ENCODE results near the gene PTS. TPM values are rescaled to one million over a fixed set of nuclear protein-coding genes. Genes with fewer than 3 reads are reported as not detected.

PTS gene
- polyA plus RNA-seq, 3 donors, result 11.8 to 25.0 (median 14.0) TPM

- Mint-ChIP-seq H3K27ac (no peak overlapping the region), H3K4me1 (peaks cover 2% of the 10 kb centered on the region), H3K27me3 (ENCODE audit: low read depth in 3 of 3) (peaks cover 0 to 5% (median 1%) of the 10 kb centered on the region in 3 donors), H3K9me3 (peaks cover 2 to 16% (median 9%) of the 10 kb centered on the region in 7 donors), H3K36me3 (peaks cover 6 to 8% of the 10 kb centered on the region in 2 donors), H3K4me3 (no peak overlapping the region)
- H3K9me3 ChIP-seq (replicated peaks in 1 of 2; ENCODE audit: control insufficient read depth in 1 of 2, insufficient read depth in 1 of 2, low read length in 2 of 2), result no peaks in the 10 kb centered on the region
- no peaks in the 10 kb centered on the region for H3K27me3 ChIP-seq (ENCODE audit: control insufficient read depth in 2 of 2, insufficient read depth in 2 of 2, low read length in 2 of 2)
- H3K79me2 ChIP-seq (ENCODE audit: insufficient read depth, low read length), result no peaks in the 10 kb centered on the region
- H3K36me3 ChIP-seq (replicated peaks in 1 of 2; ENCODE audit: control insufficient read depth in 1 of 2, insufficient read depth in 2 of 2, low read length in 2 of 2), result no peaks in the 10 kb centered on the region
- H3K9ac ChIP-seq (ENCODE audit: insufficient read depth, low read length, poor library complexity, severe bottlenecking), result no peak overlapping the region
- H3K4me1 ChIP-seq (ENCODE audit: control insufficient read depth in 1 of 2, insufficient read depth in 2 of 2, low read length in 2 of 2), result no peaks in the 10 kb centered on the region
- H3K4me2 ChIP-seq (replicated peaks; ENCODE audit: extremely low read depth, low read length, poor library complexity, severe bottlenecking), result no peak overlapping the region
- no peak overlapping the region for H3K27ac ChIP-seq (ENCODE audit: low read depth in 1 of 2, low read length in 2 of 2)
- intact Hi-C loops (cut with micrococcal nuclease), result no loop called here
- WGBS (ENCODE audit: insufficient coverage), result 100% methylated on average over 1 of the region's 2 CpGs
- no peak for TF ChIP-seq CTCF (IDR thresholded peaks at IDR 0.05)
- peak in 2 of 3 donors; percentile 3 to 17 for DNase-seq
- no peak overlapping the region for H2AFZ ChIP-seq (ENCODE audit: insufficient read depth, low read depth, low read length, poor library complexity, severe bottlenecking)
- H3K4me3 ChIP-seq (replicated peaks in 1 of 3; ENCODE audit: low read depth in 2 of 3, low read length in 3 of 3), result no peak overlapping the region
- no peaks in the 10 kb centered on the region for H4K20me1 ChIP-seq (ENCODE audit: insufficient read depth, low read length)
These were observed 22.0 kb downstream of the PTS start for GRCh38 chr11:112248201-112248600.

GRCh38 chr11:112249871-112250610 is 23.8 kb downstream of the PTS start:
- H3K27me3 ChIP-seq (ENCODE audit: control insufficient read depth in 2 of 2, insufficient read depth in 2 of 2, low read length in 2 of 2), result no peaks in the 10 kb centered on the region
- no peak overlapping the region for H3K4me3 Mint-ChIP-seq
- H3K9me3 ChIP-seq (replicated peaks in 1 of 2; ENCODE audit: control insufficient read depth in 1 of 2, insufficient read depth in 1 of 2, low read length in 2 of 2), result no peaks in the 10 kb centered on the region
- peaks cover 0 to 5% (median 0%) of the 10 kb centered on the region in 3 donors for H3K27me3 Mint-ChIP-seq (ENCODE audit: low read depth in 3 of 3)
- no peaks in the 10 kb centered on the region for H4K20me1 ChIP-seq (ENCODE audit: insufficient read depth, low read length)
- 90% methylated on average over 2 of the region's 8 CpGs for whole genome bisulfite sequencing (ENCODE audit: insufficient coverage)
- intact Hi-C loops (cut with micrococcal nuclease), result no loop called here
- no peaks in the 10 kb centered on the region for H3K79me2 ChIP-seq (ENCODE audit: insufficient read depth, low read length)
- H3K36me3 Mint-ChIP-seq, result no peaks in the 10 kb centered on the region
- no peak overlapping the region for H3K27ac ChIP-seq (ENCODE audit: low read depth in 1 of 2, low read length in 2 of 2)
- TF ChIP-seq CTCF (IDR thresholded peaks at IDR 0.05), result no peak
- H3K9me3 Mint-ChIP-seq, result peaks cover 0 to 5% (median 2%) of the 10 kb centered on the region in 7 donors
- H3K4me1 ChIP-seq (ENCODE audit: control insufficient read depth in 1 of 2, insufficient read depth in 2 of 2, low read length in 2 of 2), result no peaks in the 10 kb centered on the region
- H3K9ac ChIP-seq (ENCODE audit: insufficient read depth, low read length, poor library complexity, severe bottlenecking), result no peak overlapping the region
- no peak for DNase-seq
- H3K4me3 ChIP-seq (replicated peaks in 1 of 3; ENCODE audit: low read depth in 2 of 3, low read length in 3 of 3), result no peak overlapping the region
- H3K27ac Mint-ChIP-seq, result no peak overlapping the region
- no peak overlapping the region for H3K4me2 ChIP-seq (replicated peaks; ENCODE audit: extremely low read depth, low read length, poor library complexity, severe bottlenecking)
- H3K36me3 ChIP-seq (replicated peaks in 1 of 2; ENCODE audit: control insufficient read depth in 1 of 2, insufficient read depth in 2 of 2, low read length in 2 of 2), result no peaks in the 10 kb centered on the region
- H3K4me1 Mint-ChIP-seq, result peaks cover 2% of the 10 kb centered on the region
- H2AFZ ChIP-seq (ENCODE audit: insufficient read depth, low read depth, low read length, poor library complexity, severe bottlenecking), result no peak overlapping the region

Data from CD14-positive monocyte (primary cell).